ENCODE data around the gene NFE2L1.
A peak's percentile ranks its signal among the peaks of the same experiment; 100 is the strongest.

NFE2L1 gene

DNA sequence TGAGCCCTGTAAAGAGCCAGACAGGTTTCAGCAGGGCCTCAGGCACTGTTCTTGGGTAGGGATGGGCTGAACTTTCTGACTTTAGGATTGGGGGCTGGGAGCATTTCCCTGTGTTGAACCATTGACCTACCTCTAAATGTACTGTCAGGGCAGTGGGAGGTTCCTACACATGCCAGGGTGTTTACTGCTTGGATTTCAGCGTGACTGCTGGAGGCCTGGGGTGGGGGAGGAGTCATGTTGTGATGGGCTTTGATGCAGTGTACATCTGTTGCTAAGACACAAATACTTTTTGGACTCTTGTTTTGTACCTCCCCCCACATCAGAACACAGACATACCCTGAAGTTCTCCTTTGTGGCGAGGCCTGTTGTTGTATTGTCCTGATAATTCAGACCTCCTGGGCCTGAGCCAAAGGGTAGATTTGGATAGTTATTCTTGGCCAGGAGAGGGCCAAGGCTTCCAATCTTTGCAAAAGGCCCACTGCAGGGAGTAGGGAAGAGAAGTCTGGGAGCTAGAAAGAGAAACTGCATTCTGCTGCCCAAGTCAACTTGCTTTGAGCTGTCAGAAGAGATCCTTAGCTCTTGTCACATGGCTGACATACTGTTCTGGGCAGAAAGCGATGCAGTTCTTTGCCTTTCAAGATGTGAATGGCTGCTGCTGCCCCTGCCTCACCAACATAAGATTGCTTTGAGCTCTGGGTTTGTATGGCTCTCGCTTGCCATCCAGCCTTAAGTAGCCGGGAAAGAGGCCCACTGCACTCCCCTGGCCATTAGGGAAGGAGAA is 3.7 kb downstream of the NFE2L1 start:
- peaks cover 61 to 82% (median 71%) of the 10 kb centered on the region in 11 experiments for H4K20me1 ChIP-seq
- H3K4me3 ChIP-seq: peak overlapping the region in 4 of 10 experiments; percentile 22 to 81 (median 76); a peak in 8 of 20 replicates
- H3K9ac ChIP-seq: peak overlapping the region; percentile 1 to 96 (median 91); a peak in 18 of 22 replicates
- peaks cover 74 to 82% (median 76%) of the 10 kb centered on the region in 10 experiments for H3K4me1 ChIP-seq
- TF ChIP-seq Cebpa-rat (IDR thresholded peaks at IDR 0.05): no peak
- peak overlapping the region in 4 of 11 experiments; percentile 18 to 96 (median 70); a peak in 6 of 22 replicates for H3K27ac ChIP-seq
- H3K27me3 ChIP-seq: no peaks in the 10 kb centered on the region
- peaks cover 54 to 68% (median 64%) of the 10 kb centered on the region in 11 experiments for H3K36me3 ChIP-seq
- H3K9me3 ChIP-seq (replicated peaks in 1 of 11): no peaks in the 10 kb centered on the region
- peak overlapping the region; percentile 69 to 96 (median 86) for H3K4me2 ChIP-seq

DNA sequence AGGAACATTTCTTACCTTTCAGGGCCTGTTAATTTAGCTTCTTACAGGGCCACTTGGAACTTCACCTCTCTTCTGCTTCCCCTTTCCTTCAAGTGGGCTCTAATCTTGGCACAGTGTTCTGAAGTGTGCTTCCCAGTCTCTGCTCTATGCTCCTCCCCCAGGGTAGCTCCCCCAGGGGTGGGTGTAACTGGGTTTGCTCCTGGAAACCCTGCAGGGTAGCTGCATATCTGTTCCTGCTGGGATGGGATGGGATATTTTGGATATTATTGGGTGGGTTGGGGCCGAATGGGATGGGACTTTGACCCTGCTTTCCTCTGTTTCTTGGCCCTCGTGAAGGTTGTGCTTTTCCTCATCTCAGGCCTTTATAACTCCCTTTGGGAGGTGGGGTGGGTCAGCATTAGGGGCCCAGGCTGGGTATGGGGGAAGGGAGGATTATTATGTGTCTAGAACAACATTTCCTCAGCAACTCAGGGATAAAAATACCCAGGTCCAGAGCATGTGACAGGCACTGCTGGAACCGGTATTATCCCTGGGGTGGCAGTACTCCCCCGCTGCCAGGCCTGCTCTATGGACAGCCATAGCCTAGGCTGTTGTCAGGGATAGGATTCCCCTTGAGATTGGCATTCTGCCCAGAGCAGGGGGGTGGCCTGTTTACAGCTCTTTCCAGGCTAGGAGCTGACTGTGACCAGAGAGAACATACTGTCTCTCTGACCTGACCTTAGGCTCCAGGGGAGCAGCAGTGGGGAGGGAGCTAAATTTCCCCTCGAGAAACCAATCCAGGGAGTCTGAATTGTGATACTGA is 5.0 kb downstream of the NFE2L1 start:
- H3K9me3 ChIP-seq (replicated peaks in 1 of 11): no peaks in the 10 kb centered on the region
- no peaks in the 10 kb centered on the region for H3K27me3 ChIP-seq
- peak overlapping the region; percentile 69 to 96 (median 86) for H3K4me2 ChIP-seq
- H3K9ac ChIP-seq: peak overlapping the region in 10 of 11 experiments; percentile 24 to 96 (median 92); a peak in 20 of 22 replicates
- TF ChIP-seq Cebpa-rat (IDR thresholded peaks at IDR 0.05): no peak
- H3K27ac ChIP-seq: peak overlapping the region in 7 of 11 experiments; percentile 12 to 96 (median 45); a peak in 10 of 22 replicates
- peaks cover 69 to 95% (median 82%) of the 10 kb centered on the region in 11 experiments for H4K20me1 ChIP-seq
- H3K36me3 ChIP-seq: peaks cover 66 to 81% (median 77%) of the 10 kb centered on the region in 11 experiments
- H3K4me1 ChIP-seq: peaks cover 66 to 88% (median 72%) of the 10 kb centered on the region in 10 experiments
- peak overlapping the region in 5 of 10 experiments; percentile 15 to 81 (median 75); a peak in 7 of 20 replicates for H3K4me3 ChIP-seq

DNA sequence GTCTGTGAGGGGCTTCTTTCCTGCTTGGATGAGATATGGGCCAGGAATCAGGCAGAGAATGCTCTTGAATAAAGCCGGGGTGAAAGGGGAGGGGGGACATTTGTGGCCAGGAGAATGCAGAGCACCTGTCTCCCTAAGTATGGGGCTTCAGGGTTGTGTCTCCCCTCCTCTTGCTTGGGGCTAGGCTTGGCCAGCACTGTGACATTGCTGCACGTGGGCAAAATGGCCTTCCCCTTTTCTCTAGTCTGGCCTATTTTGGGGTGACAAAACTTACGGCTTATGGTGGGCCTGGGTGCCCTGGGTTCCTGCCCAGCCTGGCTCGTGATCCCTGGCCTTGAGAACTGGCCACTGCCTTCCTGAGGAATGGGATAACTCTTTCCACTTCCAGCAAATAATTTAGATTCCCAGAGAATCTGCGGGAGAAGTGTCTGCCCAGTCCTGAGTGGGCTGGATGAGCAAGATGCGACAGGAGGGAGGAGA is 5.6 kb downstream of the NFE2L1 start:
- Histone ChIP-seq H3K4me3 (peak overlapping the region in 3 of 10 experiments; percentile 75 to 81 (median 78); a peak in 6 of 20 replicates), H3K27ac (peak overlapping the region in 6 of 11 experiments; percentile 12 to 96 (median 46); a peak in 10 of 22 replicates), H3K9ac (peak overlapping the region in 10 of 11 experiments; percentile 11 to 96 (median 92); a peak in 16 of 22 replicates), H3K27me3 (no peaks in the 10 kb centered on the region), H3K4me2 (peak overlapping the region; percentile 69 to 96 (median 86); a peak in 20 of 22 replicates), H4K20me1 (peaks cover 74 to 100% (median 88%) of the 10 kb centered on the region in 11 experiments), H3K36me3 (peaks cover 73 to 87% (median 83%) of the 10 kb centered on the region in 11 experiments), H3K4me1 (peaks cover 66 to 94% (median 72%) of the 10 kb centered on the region in 10 experiments), H3K9me3 (replicated peaks in 1 of 11) (no peaks in the 10 kb centered on the region)
- no peak for TF ChIP-seq Cebpa-rat (IDR thresholded peaks at IDR 0.05)

- Histone ChIP-seq H3K4me2 (peak overlapping the region in 10 of 11 experiments; percentile 51 to 96 (median 76); a peak in 18 of 22 replicates), H3K4me3 (peak overlapping the region in 3 of 10 experiments; percentile 13 to 81 (median 23); a peak in 4 of 20 replicates), H3K9ac (peak overlapping the region in 8 of 11 experiments; percentile 23 to 96 (median 90); a peak in 9 of 22 replicates), H3K4me1 (peaks cover 61 to 98% (median 68%) of the 10 kb centered on the region in 10 experiments), H3K9me3 (replicated peaks in 1 of 11) (no peaks in the 10 kb centered on the region), H3K36me3 (peaks cover 80 to 94% (median 90%) of the 10 kb centered on the region in 11 experiments), H3K27me3 (no peaks in the 10 kb centered on the region), H3K27ac (peak overlapping the region in 8 of 11 experiments; percentile 38 to 96 (median 70); a peak in 12 of 22 replicates), H4K20me1 (peaks cover 81 to 100% (median 95%) of the 10 kb centered on the region in 11 experiments)
- no peak for TF ChIP-seq Cebpa-rat (IDR thresholded peaks at IDR 0.05)
Observed at GRCh38 chr17:48054238-48055185, 6.4 kb downstream of the NFE2L1 start.

DNA sequence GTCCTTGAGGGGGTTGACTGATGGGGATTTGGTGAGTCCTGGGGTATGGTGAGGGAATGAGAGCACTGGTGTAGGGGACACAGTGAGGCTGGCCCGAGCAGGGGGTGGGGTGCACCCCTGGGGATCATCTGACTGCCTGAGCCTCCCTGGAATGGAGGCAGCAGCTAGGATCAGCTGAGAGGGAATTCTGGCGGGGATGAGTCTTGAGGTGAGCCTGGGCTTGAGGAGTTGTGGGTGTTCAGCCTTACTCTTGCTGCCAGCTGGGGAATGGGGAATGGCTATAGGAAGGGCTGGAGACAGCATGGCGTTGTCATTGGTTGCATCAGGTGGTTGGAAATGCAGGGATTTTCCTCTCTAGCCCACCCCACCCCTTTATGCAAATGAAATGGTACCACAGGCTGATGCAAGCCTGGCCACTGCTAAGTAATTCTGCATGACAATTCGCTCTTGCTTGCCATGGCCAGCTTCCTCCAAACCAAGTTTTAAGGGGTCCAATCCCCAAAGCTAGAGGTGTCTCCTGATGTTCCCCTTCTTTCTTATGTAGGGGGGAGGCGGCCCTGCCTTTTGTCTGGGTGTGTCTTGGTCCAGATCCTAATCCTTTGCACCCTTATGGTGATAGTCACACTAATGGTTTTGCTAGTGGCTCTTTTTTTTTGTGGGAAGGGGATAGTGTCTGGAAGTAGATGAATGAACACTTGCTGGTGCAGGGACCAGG is 7.5 kb downstream of the NFE2L1 start:
- Histone ChIP-seq H3K9ac (peak overlapping the region in 10 of 11 experiments; percentile 10 to 76 (median 42); a peak in 14 of 22 replicates), H3K4me1 (peaks cover 49 to 91% (median 56%) of the 10 kb centered on the region in 10 experiments), H3K36me3 (peaks cover 86 to 99% (median 96%) of the 10 kb centered on the region in 11 experiments), H3K27ac (peak overlapping the region; percentile 25 to 81 (median 53); a peak in 20 of 22 replicates), H3K27me3 (no peaks in the 10 kb centered on the region), H3K9me3 (replicated peaks in 1 of 11) (no peaks in the 10 kb centered on the region), H3K4me2 (peak overlapping the region; percentile 30 to 96 (median 62); a peak in 21 of 22 replicates), H3K4me3 (peak overlapping the region in 4 of 10 experiments; percentile 13 to 32 (median 22); a peak in 5 of 20 replicates), H4K20me1 (peaks cover 84 to 98% (median 97%) of the 10 kb centered on the region in 11 experiments)
- peak in 1 of 11 experiments; percentile 36; a peak in 1 of 22 replicates for TF ChIP-seq Cebpa-rat (IDR thresholded peaks at IDR 0.05)

DNA sequence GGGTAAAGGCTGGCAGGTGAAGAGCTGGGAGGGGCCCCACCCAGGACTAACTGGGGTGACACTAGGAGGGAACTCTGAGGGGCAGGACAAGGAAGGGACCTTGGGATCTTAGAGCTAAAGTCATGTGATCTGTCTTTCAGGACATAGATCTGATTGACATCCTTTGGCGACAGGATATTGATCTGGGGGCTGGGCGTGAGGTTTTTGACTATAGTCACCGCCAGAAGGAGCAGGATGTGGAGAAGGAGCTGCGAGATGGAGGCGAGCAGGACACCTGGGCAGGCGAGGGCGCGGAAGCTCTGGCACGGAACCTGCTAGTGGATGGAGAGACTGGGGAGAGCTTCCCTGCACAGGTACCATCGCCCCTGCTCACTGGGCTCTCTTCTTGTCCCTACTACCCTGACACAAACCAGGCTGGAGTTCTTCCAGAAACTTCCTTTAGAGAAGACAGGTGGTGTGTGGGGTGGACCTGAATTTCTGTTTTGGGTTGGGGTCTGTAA is 8.1 kb downstream of the NFE2L1 start:
- no peak for TF ChIP-seq Cebpa-rat (IDR thresholded peaks at IDR 0.05)
- Histone ChIP-seq H3K27ac (peak overlapping the region; percentile 18 to 81 (median 53); a peak in 18 of 22 replicates), H3K4me1 (peaks cover 43 to 85% (median 50%) of the 10 kb centered on the region in 10 experiments), H3K27me3 (no peaks in the 10 kb centered on the region), H3K9me3 (replicated peaks in 1 of 11) (no peaks in the 10 kb centered on the region), H3K4me2 (peak overlapping the region in 8 of 11 experiments; percentile 30 to 96 (median 76); a peak in 17 of 22 replicates), H3K36me3 (peaks cover 86 to 98% (median 94%) of the 10 kb centered on the region in 11 experiments), H3K4me3 (peak overlapping the region in 1 of 10 experiments; percentile 20; a peak in 2 of 20 replicates), H4K20me1 (peaks cover 81 to 98% (median 96%) of the 10 kb centered on the region in 11 experiments), H3K9ac (peak overlapping the region in 10 of 11 experiments; percentile 6 to 76 (median 42); a peak in 11 of 22 replicates)

Measured in BLaER1 treated with 17β-estradiol and CSF1 and Interleukin-3, amounts not matched to agents 10 nM and 100 nM (cell line).